HepG2 (cell line): ENCODE measurements around the gene PDE3B. TPM values are rescaled to one million over a fixed set of nuclear protein-coding genes. Genes with fewer than 3 reads are reported as not detected.
A peak's percentile ranks its signal among the peaks of the same experiment; 100 is the strongest.

Experiments used
- HNF1B ChIP-seq: sonication (generic); formaldehyde crosslinking; IDR thresholded peaks from 2 replicates; pipeline ENCODE4 v1.5.1; 2020; ENCODE audit warnings: mild to moderate bottlenecking, moderate library complexity, missing genetic modification reagents
- HOMEZ ChIP-seq: IDR thresholded peaks from 2 replicates; pipeline ENCODE4 v1.6.1; 2016; ENCODE audit warnings: low read depth
- MEIS1 ChIP-seq: sonication (generic); formaldehyde crosslinking; IDR thresholded peaks from 2 replicates; pipeline ENCODE4 v1.9.0; 2021; ENCODE audit warnings: mild to moderate bottlenecking, missing genetic modification reagents, moderate library complexity, borderline replicate concordance
- ONECUT2 ChIP-seq: sonication (generic); formaldehyde crosslinking; IDR thresholded peaks from 2 replicates; pipeline ENCODE4 v1.4.0; 2020; ENCODE audit warnings: missing genetic modification reagents
- PAXIP1 ChIP-seq: sonication (generic); formaldehyde crosslinking; conservative IDR thresholded peaks from 2 replicates; pipeline ENCODE4 v1.4.0; 2020; ENCODE audit warnings: mild to moderate bottlenecking, missing genetic modification reagents, moderate library complexity
- SMC3 ChIP-seq: IDR thresholded peaks from 2 replicates; pipeline ENCODE4 v1.6.1; 2011; ENCODE audit warnings: low read length, improper control_type of control experiment
- ZGPAT ChIP-seq: IDR thresholded peaks from 2 replicates; pipeline ENCODE4 v1.6.1; 2016; ENCODE audit warnings: mild to moderate bottlenecking
- ZNF263 ChIP-seq: sonication (generic); formaldehyde crosslinking; IDR thresholded peaks from 2 replicates; pipeline ENCODE4 v1.4.0; 2020; ENCODE audit warnings: missing genetic modification reagents
- ZNF264 ChIP-seq: sonication (generic); formaldehyde crosslinking; IDR thresholded peaks from 2 replicates; pipeline ENCODE4 v1.4.0; 2020; ENCODE audit warnings: missing genetic modification reagents
- ZNF3 ChIP-seq: IDR thresholded peaks from 2 replicates; pipeline ENCODE4 v1.7.0; 2017; ENCODE audit warnings: inconsistent platforms
- ZNF512 ChIP-seq: sonication (generic); formaldehyde crosslinking; IDR thresholded peaks from 2 replicates; pipeline ENCODE4 v1.4.0; 2020; ENCODE audit warnings: mild to moderate bottlenecking, missing genetic modification reagents
- ZNF619 ChIP-seq: sonication (generic); formaldehyde crosslinking; IDR thresholded peaks from 2 replicates; pipeline ENCODE4 v1.4.0; 2020; ENCODE audit warnings: mild to moderate bottlenecking, missing genetic modification reagents
- ZNF652 ChIP-seq: IDR thresholded peaks from 2 replicates; pipeline ENCODE4 v1.6.1; 2016; ENCODE audit warnings: low read depth, borderline replicate concordance
- polyA plus RNA-seq, 8 experiments: library from polyadenylated mRNA; depleted of rRNA in 3 of 8; stranded (reverse) in 7 of 8; unstranded in 1 of 8; fragments of >200 nt; fragmentation: Illumina TruSeq in 4 of 8; extraction: Trizol in 4 of 8; gene quantifications; 2 replicates each; pipeline versions ENCODE4 v1.2.1 to v1.2.3, GENCODE V29; 2011 to 2016; ENCODE audit warnings: low read depth in 4 of 8, missing spikeins in 1 of 8, mixed read lengths in 1 of 8; ENCODE audit not compliant: insufficient read depth in 1 of 8
- total RNA-seq, 5 experiments: library from RNA; depleted of rRNA; stranded (reverse); fragments of >200 nt; fragmentation: Illumina TruSeq; extraction: Trizol; gene quantifications; 2 replicates each; pipeline ENCODE4 v1.2.3, GENCODE V29; 2016; ENCODE audit warnings: low read depth in 1 of 5
- TF ChIP-seq, protein P1 (sequence below): sonication (generic); formaldehyde crosslinking; IDR thresholded peaks from 2 replicates; pipeline ENCODE4 v1.4.0; 2020; ENCODE audit warnings: missing genetic modification reagents, borderline replicate concordance
- TF ChIP-seq, protein P2 (sequence below): sonication (generic); IDR thresholded peaks from 2 replicates; pipeline ENCODE4 v1.6.1; 2016; ENCODE audit warnings: low read depth, borderline replicate concordance
- TF ChIP-seq, protein P3 (sequence below): sonication (generic); formaldehyde crosslinking; IDR thresholded peaks from 2 replicates; pipeline ENCODE4 v1.4.0; 2020; ENCODE audit warnings: mild to moderate bottlenecking, low read depth, missing genetic modification reagents

The PDE3B gene
- total and polyA plus RNA-seq, 2 of the 13 experiments (the other 11 are each of a cell fraction or from before 2014, with no cell fraction given): 14.1 to 26.5 TPM

DNA sequence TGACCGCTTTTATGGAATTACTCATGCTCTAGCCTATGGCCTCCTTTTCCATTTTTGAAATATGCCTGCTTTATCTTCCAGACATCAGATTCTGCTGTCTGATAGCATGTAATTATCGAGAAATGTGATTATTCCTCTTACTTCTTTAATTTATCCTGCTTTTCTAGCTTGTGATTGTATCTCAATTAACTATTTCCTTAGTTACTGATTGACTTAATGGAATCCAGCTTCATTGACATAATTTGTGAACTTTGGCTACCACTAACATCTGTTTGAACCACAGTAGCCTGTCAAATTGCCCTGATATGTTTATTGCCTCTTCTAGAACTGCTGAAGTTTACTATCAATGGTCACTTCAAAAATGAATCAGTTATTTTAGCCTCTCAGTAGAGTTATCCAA, 25.5 kb upstream of the PDE3B start (continued):
- TF ChIP-seq, protein P1, sequence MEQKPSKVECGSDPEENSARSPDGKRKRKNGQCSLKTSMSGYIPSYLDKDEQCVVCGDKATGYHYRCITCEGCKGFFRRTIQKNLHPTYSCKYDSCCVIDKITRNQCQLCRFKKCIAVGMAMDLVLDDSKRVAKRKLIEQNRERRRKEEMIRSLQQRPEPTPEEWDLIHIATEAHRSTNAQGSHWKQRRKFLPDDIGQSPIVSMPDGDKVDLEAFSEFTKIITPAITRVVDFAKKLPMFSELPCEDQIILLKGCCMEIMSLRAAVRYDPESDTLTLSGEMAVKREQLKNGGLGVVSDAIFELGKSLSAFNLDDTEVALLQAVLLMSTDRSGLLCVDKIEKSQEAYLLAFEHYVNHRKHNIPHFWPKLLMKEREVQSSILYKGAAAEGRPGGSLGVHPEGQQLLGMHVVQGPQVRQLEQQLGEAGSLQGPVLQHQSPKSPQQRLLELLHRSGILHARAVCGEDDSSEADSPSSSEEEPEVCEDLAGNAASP (CRISPR knock-in tag): no peak
- TF ChIP-seq SMC3: no peak
- peak; percentile 41 for TF ChIP-seq PAXIP1
- peak; percentile 88 for TF ChIP-seq ZNF3 (CRISPR knock-in tag)
- TF ChIP-seq ZNF652: peak; percentile 13; the same call in 1 of the 2 replicates
- no peak for TF ChIP-seq ONECUT2 (CRISPR knock-in tag)
- no peak for TF ChIP-seq MEIS1 (CRISPR knock-in tag)
- no peak for TF ChIP-seq ZNF264 (CRISPR knock-in tag)
- TF ChIP-seq HNF1B (CRISPR knock-in tag): no peak
- TF ChIP-seq, protein P2, sequence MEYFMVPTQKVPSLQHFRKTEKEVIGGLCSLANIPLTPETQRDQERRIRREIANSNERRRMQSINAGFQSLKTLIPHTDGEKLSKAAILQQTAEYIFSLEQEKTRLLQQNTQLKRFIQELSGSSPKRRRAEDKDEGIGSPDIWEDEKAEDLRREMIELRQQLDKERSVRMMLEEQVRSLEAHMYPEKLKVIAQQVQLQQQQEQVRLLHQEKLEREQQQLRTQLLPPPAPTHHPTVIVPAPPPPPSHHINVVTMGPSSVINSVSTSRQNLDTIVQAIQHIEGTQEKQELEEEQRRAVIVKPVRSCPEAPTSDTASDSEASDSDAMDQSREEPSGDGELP: peak; percentile 54; the same call in 1 of the 2 replicates
- no peak for TF ChIP-seq ZNF619 (CRISPR knock-in tag)
- TF ChIP-seq, protein P3, sequence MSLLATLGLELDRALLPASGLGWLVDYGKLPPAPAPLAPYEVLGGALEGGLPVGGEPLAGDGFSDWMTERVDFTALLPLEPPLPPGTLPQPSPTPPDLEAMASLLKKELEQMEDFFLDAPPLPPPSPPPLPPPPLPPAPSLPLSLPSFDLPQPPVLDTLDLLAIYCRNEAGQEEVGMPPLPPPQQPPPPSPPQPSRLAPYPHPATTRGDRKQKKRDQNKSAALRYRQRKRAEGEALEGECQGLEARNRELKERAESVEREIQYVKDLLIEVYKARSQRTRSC (CRISPR knock-in tag): no peak
- peak; percentile 10; the same call in 1 of the 2 replicates for TF ChIP-seq HOMEZ (CRISPR knock-in tag)
- no peak for TF ChIP-seq ZGPAT
- no peak for TF ChIP-seq ZNF512 (CRISPR knock-in tag)
- no peak for TF ChIP-seq ZNF263
